ENCODE results near the gene GYG1. TPM values are rescaled to one million over a fixed set of nuclear protein-coding genes. Genes with fewer than 3 reads are reported as not detected.

The GYG1 gene
- total RNA-seq, 1 experiment from 2014 or later: 34.8 TPM

DNA sequence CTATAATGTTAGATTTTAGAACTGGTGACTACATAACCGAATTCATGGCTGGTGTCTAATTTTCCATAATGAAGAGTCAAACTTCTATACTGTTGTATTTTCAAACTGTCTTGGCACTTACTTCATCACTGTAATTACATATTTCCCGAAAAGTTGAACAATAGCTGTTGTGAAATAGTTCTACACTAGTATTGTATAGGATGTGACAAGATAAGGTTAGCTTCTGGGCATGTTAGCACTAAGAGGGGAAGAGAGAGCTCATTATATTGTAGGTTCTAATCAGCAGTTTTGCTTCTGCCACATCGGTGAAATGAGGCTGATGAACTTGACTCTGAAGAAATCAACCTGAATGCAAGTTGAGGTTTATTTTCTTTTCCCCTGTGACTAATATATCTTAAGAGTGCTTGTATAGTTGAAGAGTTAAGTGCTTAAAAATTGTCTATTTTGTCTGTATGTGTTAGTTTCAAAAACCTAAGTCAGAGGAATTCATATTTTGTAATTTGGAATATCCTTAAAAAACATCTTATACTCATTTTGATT, 8.9 kb downstream of the GYG1 start:
- CTCF ChIA-PET: interaction anchor here (2.6 kb wide), 1 partner anchor 42 kb away, joined by 7 read pairs; no protein-coding TSS in a partner anchor
- Mint-ChIP-seq H3K4me3 (no peak overlapping the region), H3K27me3 (ENCODE audit: low read depth) (no peaks in the 10 kb centered on the region), H3K9me3 (no peaks in the 10 kb centered on the region), H3K27ac (no peak overlapping the region), H3K4me1 (peaks cover 53% of the 10 kb centered on the region), H3K36me3 (peaks cover 18% of the 10 kb centered on the region)
- ATAC-seq (no peak), DNase-seq (ENCODE audit: low spot score) (no peak)
- POLR2A ChIA-PET: interaction anchor here (0.5 kb wide), 1 partner anchor 251 kb away, joined by 5 read pairs; no protein-coding TSS in a partner anchor
- no peak for TF ChIP-seq RELA (CRISPR knock-in tag; IDR thresholded peaks at IDR 0.05; ENCODE audit: borderline replicate concordance)
- TF ChIP-seq TEAD1 (CRISPR knock-in tag; IDR thresholded peaks at IDR 0.05): no peak
- TF ChIP-seq GABPB1 (CRISPR knock-in tag; IDR thresholded peaks at IDR 0.05): no peak
- TF ChIP-seq, protein P1, sequence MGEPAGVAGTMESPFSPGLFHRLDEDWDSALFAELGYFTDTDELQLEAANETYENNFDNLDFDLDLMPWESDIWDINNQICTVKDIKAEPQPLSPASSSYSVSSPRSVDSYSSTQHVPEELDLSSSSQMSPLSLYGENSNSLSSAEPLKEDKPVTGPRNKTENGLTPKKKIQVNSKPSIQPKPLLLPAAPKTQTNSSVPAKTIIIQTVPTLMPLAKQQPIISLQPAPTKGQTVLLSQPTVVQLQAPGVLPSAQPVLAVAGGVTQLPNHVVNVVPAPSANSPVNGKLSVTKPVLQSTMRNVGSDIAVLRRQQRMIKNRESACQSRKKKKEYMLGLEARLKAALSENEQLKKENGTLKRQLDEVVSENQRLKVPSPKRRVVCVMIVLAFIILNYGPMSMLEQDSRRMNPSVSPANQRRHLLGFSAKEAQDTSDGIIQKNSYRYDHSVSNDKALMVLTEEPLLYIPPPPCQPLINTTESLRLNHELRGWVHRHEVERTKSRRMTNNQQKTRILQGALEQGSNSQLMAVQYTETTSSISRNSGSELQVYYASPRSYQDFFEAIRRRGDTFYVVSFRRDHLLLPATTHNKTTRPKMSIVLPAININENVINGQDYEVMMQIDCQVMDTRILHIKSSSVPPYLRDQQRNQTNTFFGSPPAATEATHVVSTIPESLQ (CRISPR knock-in tag; IDR thresholded peaks at IDR 0.05): no peak
- TF ChIP-seq, protein P2, sequence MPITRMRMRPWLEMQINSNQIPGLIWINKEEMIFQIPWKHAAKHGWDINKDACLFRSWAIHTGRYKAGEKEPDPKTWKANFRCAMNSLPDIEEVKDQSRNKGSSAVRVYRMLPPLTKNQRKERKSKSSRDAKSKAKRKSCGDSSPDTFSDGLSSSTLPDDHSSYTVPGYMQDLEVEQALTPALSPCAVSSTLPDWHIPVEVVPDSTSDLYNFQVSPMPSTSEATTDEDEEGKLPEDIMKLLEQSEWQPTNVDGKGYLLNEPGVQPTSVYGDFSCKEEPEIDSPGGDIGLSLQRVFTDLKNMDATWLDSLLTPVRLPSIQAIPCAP (CRISPR knock-in tag; IDR thresholded peaks at IDR 0.05): no peak
- no peak for TF ChIP-seq CREM (CRISPR knock-in tag; IDR thresholded peaks at IDR 0.05)
- TF ChIP-seq, protein P3, sequence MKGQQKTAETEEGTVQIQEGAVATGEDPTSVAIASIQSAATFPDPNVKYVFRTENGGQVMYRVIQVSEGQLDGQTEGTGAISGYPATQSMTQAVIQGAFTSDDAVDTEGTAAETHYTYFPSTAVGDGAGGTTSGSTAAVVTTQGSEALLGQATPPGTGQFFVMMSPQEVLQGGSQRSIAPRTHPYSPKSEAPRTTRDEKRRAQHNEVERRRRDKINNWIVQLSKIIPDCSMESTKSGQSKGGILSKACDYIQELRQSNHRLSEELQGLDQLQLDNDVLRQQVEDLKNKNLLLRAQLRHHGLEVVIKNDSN (CRISPR knock-in tag; IDR thresholded peaks at IDR 0.05): no peak
- no peak for TF ChIP-seq IRF2 (CRISPR knock-in tag; IDR thresholded peaks at IDR 0.05; ENCODE audit: borderline replicate concordance, low read depth)
- no peak for TF ChIP-seq GRHL2 (CRISPR knock-in tag; IDR thresholded peaks at IDR 0.05; ENCODE audit: insufficient replicate concordance, severe bottlenecking)
- TF ChIP-seq FOXK1 (CRISPR knock-in tag; IDR thresholded peaks at IDR 0.05): no peak
- TF ChIP-seq FOXJ3 (CRISPR knock-in tag; IDR thresholded peaks at IDR 0.05; ENCODE audit: borderline replicate concordance): no peak

DNA sequence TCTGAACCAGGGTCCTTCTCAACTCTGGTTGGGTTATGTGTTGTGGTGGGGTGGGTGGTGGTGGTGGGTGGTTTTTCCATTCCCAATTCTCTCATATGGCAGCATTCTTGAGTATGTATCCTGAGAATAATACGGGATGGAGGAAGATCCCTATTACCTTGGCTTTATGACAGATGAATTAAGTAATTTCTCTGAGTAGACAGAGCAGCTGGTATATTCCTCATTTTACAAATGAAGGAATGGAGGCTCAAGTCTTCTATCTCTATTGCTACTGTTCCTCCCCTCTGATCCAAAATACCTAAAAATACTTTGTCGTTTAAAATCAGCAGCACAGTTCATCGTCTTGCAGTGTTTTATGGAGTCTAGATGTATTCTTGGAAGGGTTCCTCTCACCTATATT, 10.4 kb downstream of the GYG1 start:
- peaks cover 57% of the 10 kb centered on the region for H3K4me1 Mint-ChIP-seq
- ChIA-PET POLR2A (no interaction called here), CTCF (interaction anchor here (1.4 kb wide), 1 partner anchor 46 kb away, joined by 3 read pairs; no protein-coding TSS in a partner anchor)
- DNase-seq (ENCODE audit: low spot score): no peak
- H3K9me3 Mint-ChIP-seq: no peaks in the 10 kb centered on the region
- H3K27me3 Mint-ChIP-seq (ENCODE audit: low read depth): no peaks in the 10 kb centered on the region
- TF ChIP-seq, protein P4, sequence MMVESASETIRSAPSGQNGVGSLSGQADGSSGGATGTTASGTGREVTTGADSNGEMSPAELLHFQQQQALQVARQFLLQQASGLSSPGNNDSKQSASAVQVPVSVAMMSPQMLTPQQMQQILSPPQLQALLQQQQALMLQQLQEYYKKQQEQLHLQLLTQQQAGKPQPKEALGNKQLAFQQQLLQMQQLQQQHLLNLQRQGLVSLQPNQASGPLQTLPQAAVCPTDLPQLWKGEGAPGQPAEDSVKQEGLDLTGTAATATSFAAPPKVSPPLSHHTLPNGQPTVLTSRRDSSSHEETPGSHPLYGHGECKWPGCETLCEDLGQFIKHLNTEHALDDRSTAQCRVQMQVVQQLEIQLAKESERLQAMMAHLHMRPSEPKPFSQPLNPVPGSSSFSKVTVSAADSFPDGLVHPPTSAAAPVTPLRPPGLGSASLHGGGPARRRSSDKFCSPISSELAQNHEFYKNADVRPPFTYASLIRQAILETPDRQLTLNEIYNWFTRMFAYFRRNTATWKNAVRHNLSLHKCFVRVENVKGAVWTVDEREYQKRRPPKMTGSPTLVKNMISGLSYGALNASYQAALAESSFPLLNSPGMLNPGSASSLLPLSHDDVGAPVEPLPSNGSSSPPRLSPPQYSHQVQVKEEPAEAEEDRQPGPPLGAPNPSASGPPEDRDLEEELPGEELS (CRISPR knock-in tag; IDR thresholded peaks at IDR 0.05): no peak
- TF ChIP-seq ZNF396 (CRISPR knock-in tag; IDR thresholded peaks at IDR 0.05; ENCODE audit: borderline replicate concordance): no peak
- TF ChIP-seq, protein P1 (CRISPR knock-in tag; IDR thresholded peaks at IDR 0.05): no peak
- TF ChIP-seq ZNF121 (CRISPR knock-in tag; IDR thresholded peaks at IDR 0.05): no peak
- TF ChIP-seq ZNF671 (CRISPR knock-in tag; IDR thresholded peaks at IDR 0.05): no peak
- TF ChIP-seq GABPB1 (CRISPR knock-in tag; IDR thresholded peaks at IDR 0.05): no peak
- peaks cover 4% of the 10 kb centered on the region for H3K36me3 Mint-ChIP-seq
- no peak overlapping the region for H3K27ac Mint-ChIP-seq
- no peak overlapping the region for H3K4me3 Mint-ChIP-seq
- ATAC-seq: no peak
